SK-N-SH treated with all-trans-retinoic acid at 6 μM for 48 hours (cell line): Measurements from ENCODE around the gene KBTBD13.

Experiments
- ATAC-seq: fragments of 200-7000 bp; cut with Tn5 transposase; 3 replicates; pipeline ENCODE4 v1.9.1; 2020; ENCODE audit warnings: mild to moderate bottlenecking, moderate library complexity
- ARNTL ChIP-seq: fragments of 450-650 bp; formaldehyde crosslinking; IDR thresholded peaks from 2 replicates; pipeline ENCODE4 v1.5.0; 2020; ENCODE audit warnings: low read depth, mild to moderate bottlenecking, moderate library complexity, borderline replicate concordance
- BACH2 ChIP-seq: fragments of 250-450 bp; sonication (Bioruptor Pico); IDR thresholded peaks from 2 replicates; pipeline ENCODE4 v1.9.0; 2021; ENCODE audit warnings: mild to moderate bottlenecking, borderline replicate concordance
- CSDC2 ChIP-seq: fragments of 250-450 bp; sonication (Bioruptor Pico); IDR thresholded peaks from 2 replicates; pipeline ENCODE4 v1.5.0; 2020; ENCODE audit warnings: mild to moderate bottlenecking, moderate library complexity
- ESRRG ChIP-seq: fragments of 250-450 bp; sonication (Bioruptor Pico); IDR thresholded peaks from 2 replicates; pipeline ENCODE4 v1.6.1; 2021; ENCODE audit warnings: mild to moderate bottlenecking
- GLIS3 ChIP-seq: fragments of 250-450 bp; sonication (Bioruptor Pico); IDR thresholded peaks from 2 replicates; pipeline ENCODE4 v1.5.0; 2020; ENCODE audit warnings: mild to moderate bottlenecking, moderate library complexity
- OSR1 ChIP-seq: fragments of 250-450 bp; sonication (Bioruptor Pico); IDR thresholded peaks from 2 replicates; pipeline ENCODE4 v1.8.0; 2022; ENCODE audit warnings: moderate library complexity, mild to moderate bottlenecking, inconsistent platforms
- RARB ChIP-seq: fragments of 250-450 bp; sonication (Bioruptor Pico); IDR thresholded peaks from 2 replicates; pipeline ENCODE4 v1.8.0; 2021; ENCODE audit warnings: mild to moderate bottlenecking, moderate library complexity
- SNAI2 ChIP-seq: fragments of 250-450 bp; sonication (Bioruptor Pico); IDR thresholded peaks from 2 replicates; pipeline ENCODE4 v1.5.0; 2020; ENCODE audit warnings: mild to moderate bottlenecking, moderate library complexity
- TCF4 ChIP-seq: fragments of 250-450 bp; sonication (Bioruptor Pico); IDR thresholded peaks from 2 replicates; pipeline ENCODE4 v1.8.0; 2021; ENCODE audit warnings: mild to moderate bottlenecking, moderate library complexity, borderline replicate concordance
- ZC3H10 ChIP-seq: fragments of 250-450 bp; sonication (Bioruptor Pico); IDR thresholded peaks from 2 replicates; pipeline ENCODE4 v1.5.1; 2021; ENCODE audit warnings: mild to moderate bottlenecking, moderate library complexity
- ZFP3 ChIP-seq: fragments of 250-450 bp; sonication (Bioruptor Pico); IDR thresholded peaks from 2 replicates; pipeline ENCODE4 v1.5.0; 2020; ENCODE audit warnings: mild to moderate bottlenecking, moderate library complexity
- ZFP30 ChIP-seq: fragments of 450-650 bp; formaldehyde crosslinking; IDR thresholded peaks from 2 replicates; pipeline ENCODE4 v1.5.0; 2022; ENCODE audit warnings: mild to moderate bottlenecking, moderate library complexity
- ZNF565 ChIP-seq: fragments of 450-650 bp; formaldehyde crosslinking; conservative IDR thresholded peaks from 2 replicates; pipeline ENCODE4 v1.5.0; 2020; ENCODE audit warnings: low read depth, mild to moderate bottlenecking, moderate library complexity
- ZNF70 ChIP-seq: fragments of 450-650 bp; formaldehyde crosslinking; IDR thresholded peaks from 2 replicates; pipeline ENCODE4 v1.5.0; 2020; ENCODE audit warnings: mild to moderate bottlenecking, moderate library complexity
- ZNF8 ChIP-seq: fragments of 450-650 bp; formaldehyde crosslinking; IDR thresholded peaks from 2 replicates; pipeline ENCODE4 v1.5.0; 2020; ENCODE audit warnings: mild to moderate bottlenecking, moderate library complexity
- TF ChIP-seq, protein P1 (sequence below): fragments of 250-450 bp; sonication (Bioruptor Pico); IDR thresholded peaks from 2 replicates; pipeline ENCODE4 v1.8.0; 2020; ENCODE audit warnings: mild to moderate bottlenecking, moderate library complexity, borderline replicate concordance
- TF ChIP-seq, protein P2 (sequence below): fragments of 250-450 bp; sonication (Bioruptor Pico); IDR thresholded peaks from 2 replicates; pipeline ENCODE4 v1.8.0; 2021; ENCODE audit warnings: low read depth, mild to moderate bottlenecking, moderate library complexity, borderline replicate concordance
- TF ChIP-seq, protein P3 (sequence below): fragments of 250-450 bp; sonication (Bioruptor Pico); IDR thresholded peaks from 2 replicates; pipeline ENCODE4 v1.5.1; 2021; ENCODE audit warnings: mild to moderate bottlenecking, moderate library complexity
- TF ChIP-seq, protein P4 (sequence below): fragments of 250-450 bp; sonication (Bioruptor Pico); IDR thresholded peaks from 2 replicates; pipeline ENCODE4 v1.5.1; 2020; ENCODE audit warnings: low read depth, mild to moderate bottlenecking, moderate library complexity

The KBTBD13 gene

DNA sequence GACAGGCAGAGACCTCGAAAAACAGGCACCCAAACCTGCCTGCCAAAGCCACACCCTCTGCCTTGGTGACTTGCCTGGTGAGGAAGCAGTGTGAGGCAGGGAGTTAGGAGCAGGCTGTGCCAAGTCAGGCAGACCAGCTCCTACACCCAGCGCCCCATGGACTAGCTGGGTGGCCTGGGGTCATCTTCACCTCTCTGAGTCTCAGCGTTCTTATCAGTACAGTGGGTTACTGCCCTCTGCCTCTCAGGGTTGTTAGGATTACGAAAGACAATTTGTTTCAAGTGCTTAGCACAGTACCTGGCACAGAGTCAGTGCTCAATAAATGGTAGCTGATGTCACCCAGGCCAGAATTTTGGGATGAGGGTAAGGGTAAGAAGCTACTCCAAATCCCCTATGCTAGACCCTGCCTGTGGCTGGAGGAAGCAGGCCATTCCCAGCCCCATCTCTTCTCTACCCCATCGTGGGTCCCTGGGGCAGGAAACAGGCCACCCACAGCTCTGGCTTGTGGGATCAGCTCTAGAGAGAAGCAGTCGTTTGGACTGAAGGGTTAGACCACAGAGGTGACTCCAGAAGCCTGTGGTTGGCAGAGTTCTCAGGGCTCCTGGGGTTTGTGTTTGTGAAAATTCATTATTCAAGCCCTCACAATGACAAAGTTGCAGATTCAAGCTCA lies 21.2 kb upstream of the KBTBD13 start (continued):
- TF ChIP-seq, protein P1, sequence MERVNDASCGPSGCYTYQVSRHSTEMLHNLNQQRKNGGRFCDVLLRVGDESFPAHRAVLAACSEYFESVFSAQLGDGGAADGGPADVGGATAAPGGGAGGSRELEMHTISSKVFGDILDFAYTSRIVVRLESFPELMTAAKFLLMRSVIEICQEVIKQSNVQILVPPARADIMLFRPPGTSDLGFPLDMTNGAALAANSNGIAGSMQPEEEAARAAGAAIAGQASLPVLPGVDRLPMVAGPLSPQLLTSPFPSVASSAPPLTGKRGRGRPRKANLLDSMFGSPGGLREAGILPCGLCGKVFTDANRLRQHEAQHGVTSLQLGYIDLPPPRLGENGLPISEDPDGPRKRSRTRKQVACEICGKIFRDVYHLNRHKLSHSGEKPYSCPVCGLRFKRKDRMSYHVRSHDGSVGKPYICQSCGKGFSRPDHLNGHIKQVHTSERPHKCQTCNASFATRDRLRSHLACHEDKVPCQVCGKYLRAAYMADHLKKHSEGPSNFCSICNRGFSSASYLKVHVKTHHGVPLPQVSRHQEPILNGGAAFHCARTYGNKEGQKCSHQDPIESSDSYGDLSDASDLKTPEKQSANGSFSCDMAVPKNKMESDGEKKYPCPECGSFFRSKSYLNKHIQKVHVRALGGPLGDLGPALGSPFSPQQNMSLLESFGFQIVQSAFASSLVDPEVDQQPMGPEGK (CRISPR knock-in tag), result no peak
- no peak for TF ChIP-seq TCF4 (CRISPR knock-in tag)

DNA sequence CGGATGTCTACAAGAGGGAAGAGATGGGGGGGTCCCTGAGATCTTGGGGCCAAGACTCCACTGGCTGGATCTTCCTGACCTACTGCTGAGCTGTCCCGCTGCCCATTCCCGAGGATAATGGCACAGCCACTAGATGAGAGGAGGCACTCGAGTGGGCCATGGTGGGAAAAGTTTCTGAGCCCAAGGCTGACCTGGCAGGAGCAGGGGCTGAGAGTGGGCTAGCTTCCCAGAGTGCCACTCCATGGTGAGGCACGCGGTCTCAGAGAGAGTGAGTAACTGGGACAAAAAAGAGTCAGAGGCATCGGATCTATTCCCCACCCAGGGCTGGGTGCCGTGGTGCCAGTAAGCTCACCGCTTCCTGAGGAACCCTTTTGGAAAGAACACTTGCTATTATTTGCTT lies 20.4 kb upstream of the KBTBD13 start:
- TF ChIP-seq ARNTL (CRISPR knock-in tag) (no peak), ZNF70 (CRISPR knock-in tag) (no peak), OSR1 (CRISPR knock-in tag) (no peak), GLIS3 (CRISPR knock-in tag) (no peak), SNAI2 (CRISPR knock-in tag) (no peak), RARB (CRISPR knock-in tag) (no peak), BACH2 (CRISPR knock-in tag) (no peak), ZNF8 (no peak)
- TF ChIP-seq, protein P2, sequence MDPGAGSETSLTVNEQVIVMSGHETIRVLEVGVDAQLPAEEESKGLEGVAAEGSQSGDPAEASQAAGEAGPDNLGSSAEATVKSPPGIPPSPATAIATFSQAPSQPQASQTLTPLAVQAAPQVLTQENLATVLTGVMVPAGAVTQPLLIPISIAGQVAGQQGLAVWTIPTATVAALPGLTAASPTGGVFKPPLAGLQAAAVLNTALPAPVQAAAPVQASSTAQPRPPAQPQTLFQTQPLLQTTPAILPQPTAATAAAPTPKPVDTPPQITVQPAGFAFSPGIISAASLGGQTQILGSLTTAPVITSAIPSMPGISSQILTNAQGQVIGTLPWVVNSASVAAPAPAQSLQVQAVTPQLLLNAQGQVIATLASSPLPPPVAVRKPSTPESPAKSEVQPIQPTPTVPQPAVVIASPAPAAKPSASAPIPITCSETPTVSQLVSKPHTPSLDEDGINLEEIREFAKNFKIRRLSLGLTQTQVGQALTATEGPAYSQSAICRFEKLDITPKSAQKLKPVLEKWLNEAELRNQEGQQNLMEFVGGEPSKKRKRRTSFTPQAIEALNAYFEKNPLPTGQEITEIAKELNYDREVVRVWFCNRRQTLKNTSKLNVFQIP (CRISPR knock-in tag), result no peak
- TF ChIP-seq, protein P3, sequence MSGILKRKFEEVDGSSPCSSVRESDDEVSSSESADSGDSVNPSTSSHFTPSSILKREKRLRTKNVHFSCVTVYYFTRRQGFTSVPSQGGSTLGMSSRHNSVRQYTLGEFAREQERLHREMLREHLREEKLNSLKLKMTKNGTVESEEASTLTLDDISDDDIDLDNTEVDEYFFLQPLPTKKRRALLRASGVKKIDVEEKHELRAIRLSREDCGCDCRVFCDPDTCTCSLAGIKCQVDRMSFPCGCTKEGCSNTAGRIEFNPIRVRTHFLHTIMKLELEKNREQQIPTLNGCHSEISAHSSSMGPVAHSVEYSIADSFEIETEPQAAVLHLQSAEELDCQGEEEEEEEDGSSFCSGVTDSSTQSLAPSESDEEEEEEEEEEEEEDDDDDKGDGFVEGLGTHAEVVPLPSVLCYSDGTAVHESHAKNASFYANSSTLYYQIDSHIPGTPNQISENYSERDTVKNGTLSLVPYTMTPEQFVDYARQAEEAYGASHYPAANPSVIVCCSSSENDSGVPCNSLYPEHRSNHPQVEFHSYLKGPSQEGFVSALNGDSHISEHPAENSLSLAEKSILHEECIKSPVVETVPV (CRISPR knock-in tag), result no peak
- no peak for ATAC-seq

DNA sequence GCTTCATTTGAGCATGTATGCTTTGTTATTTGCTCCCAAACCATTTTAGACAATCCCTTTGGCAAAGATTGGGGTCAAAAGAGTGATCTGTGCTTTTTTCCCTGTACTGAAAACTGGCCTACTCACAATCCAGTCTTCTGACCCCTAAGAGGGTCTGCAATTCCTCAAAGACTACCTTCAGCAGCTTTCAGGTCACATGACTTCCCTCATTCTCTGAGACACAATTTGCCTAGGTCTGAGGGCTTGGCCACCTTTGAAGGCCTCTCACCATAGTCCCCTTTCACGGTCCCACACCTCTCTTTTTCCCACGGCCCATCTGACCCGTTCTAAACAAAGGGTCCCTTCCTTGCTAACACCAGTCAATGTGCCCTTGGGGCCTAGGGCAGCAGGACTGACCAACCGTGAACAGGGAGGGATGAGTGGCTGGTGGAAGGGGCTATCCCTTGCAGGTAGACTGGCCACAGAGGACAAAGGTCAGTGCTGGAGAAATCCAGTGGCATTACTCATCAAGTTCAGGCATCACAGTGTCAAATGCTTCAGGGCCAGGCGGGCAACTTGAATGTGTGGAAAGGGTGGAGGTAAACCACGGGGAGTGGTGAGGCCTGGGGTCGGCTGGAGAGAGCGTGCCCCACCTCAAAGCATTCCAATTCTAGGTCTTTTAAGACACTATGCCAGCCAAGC lies 19.5 kb upstream of the KBTBD13 start:
- no peak for ATAC-seq
- TF ChIP-seq, protein P2 (CRISPR knock-in tag), result no peak
- no peak for TF ChIP-seq GLIS3 (CRISPR knock-in tag)
- TF ChIP-seq BACH2 (CRISPR knock-in tag), result no peak
- no peak for TF ChIP-seq ZFP3 (CRISPR knock-in tag)
- no peak for TF ChIP-seq ZNF70 (CRISPR knock-in tag)

DNA sequence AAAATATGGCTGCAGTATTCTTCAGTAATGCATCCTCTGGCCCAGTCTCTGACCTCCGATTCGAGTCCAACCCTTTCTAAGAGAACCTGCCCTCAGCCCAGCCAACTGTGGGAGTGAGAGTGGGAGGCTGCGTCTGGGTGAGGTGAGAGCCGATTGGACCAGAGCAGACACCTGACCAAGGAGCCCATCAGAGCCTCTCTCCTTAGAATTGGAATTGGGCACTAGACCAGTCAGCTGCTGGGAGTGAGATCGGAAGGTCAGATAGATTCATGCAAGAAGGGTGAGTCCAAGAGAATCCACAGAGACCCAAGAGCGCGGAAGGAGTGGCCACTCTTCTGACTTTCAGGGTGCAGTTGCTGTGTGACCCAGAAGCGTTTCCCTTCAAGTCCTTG lies 19.0 kb upstream of the KBTBD13 start:
- TF ChIP-seq ZFP3 (CRISPR knock-in tag) (no peak), CSDC2 (CRISPR knock-in tag) (no peak), ZNF565 (no peak), ZNF8 (no peak), ESRRG (CRISPR knock-in tag) (no peak), ZFP30 (CRISPR knock-in tag) (no peak), OSR1 (CRISPR knock-in tag) (no peak), BACH2 (CRISPR knock-in tag) (no peak), ARNTL (CRISPR knock-in tag) (no peak), ZNF70 (CRISPR knock-in tag) (no peak), ZC3H10 (CRISPR knock-in tag) (no peak)
- TF ChIP-seq, protein P4, sequence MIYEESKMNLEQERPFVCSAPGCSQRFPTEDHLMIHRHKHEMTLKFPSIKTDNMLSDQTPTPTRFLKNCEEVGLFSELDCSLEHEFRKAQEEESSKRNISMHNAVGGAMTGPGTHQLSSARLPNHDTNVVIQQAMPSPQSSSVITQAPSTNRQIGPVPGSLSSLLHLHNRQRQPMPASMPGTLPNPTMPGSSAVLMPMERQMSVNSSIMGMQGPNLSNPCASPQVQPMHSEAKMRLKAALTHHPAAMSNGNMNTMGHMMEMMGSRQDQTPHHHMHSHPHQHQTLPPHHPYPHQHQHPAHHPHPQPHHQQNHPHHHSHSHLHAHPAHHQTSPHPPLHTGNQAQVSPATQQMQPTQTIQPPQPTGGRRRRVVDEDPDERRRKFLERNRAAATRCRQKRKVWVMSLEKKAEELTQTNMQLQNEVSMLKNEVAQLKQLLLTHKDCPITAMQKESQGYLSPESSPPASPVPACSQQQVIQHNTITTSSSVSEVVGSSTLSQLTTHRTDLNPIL (CRISPR knock-in tag), result no peak
- TF ChIP-seq, protein P1 (CRISPR knock-in tag), result no peak
- no peak for ATAC-seq
